ENCODE data around the gene VSIG4. TPM values are rescaled to one million over a fixed set of nuclear protein-coding genes. Genes with fewer than 3 reads are reported as not detected.

Gene VSIG4
- total and polyA plus RNA-seq, 10 of the 15 experiments (the other 5 are each of a cell fraction or from before 2014, with no cell fraction given) = 0.05 to 0.36 TPM; not detected in 8

GRCh38 chrX:66001596-66001995 lies 38.3 kb downstream of the VSIG4 start (continued):
- TF ChIP-seq BCL11A (IDR thresholded peaks at IDR 0.05; ENCODE audit: low read depth, low read length) (no peak), HDAC6 (IDR thresholded peaks at IDR 0.05; ENCODE audit: unreplicated experiment) (no peak), CEBPZ (IDR thresholded peaks at IDR 0.05; ENCODE audit: low read depth, low read length) (no peak), MTA3 (IDR thresholded peaks at IDR 0.05; ENCODE audit: borderline replicate concordance, low read length) (no peak), EP300 (IDR thresholded peaks at IDR 0.05; ENCODE audit: borderline replicate concordance in 1 of 2, control insufficient read depth in 1 of 2, low read depth in 2 of 2, low read length in 2 of 2) (no peak), KLF5 (IDR thresholded peaks at IDR 0.05; ENCODE audit: partially characterized antibody) (no peak), NFIC (IDR thresholded peaks at IDR 0.05; ENCODE audit: low read depth, low read length) (no peak)

- intact Hi-C loops (cut with micrococcal nuclease; ENCODE audit: unreplicated experiment) (no loop called here), in situ Hi-C loops (cut with MboI) (loop anchor here (10.0 to 25.0 kb wide), 2 partner anchors 404 to 1788 kb away; partner anchors contain the start of gene AMER1)
- TF ChIP-seq POLR2A (IDR thresholded peaks at IDR 0.05; ENCODE audit: low read depth, low read length) (no peak), IKZF1 (conservative IDR thresholded peaks at IDR 0.05) (no peak), STAT1 (conservative IDR thresholded peaks at IDR 0.05) (no peak), SIN3A (IDR thresholded peaks at IDR 0.05; ENCODE audit: low read depth, low read length) (no peak), POLR2AphosphoS5 (IDR thresholded peaks at IDR 0.05; ENCODE audit: low read length) (no peak), TAF1 (IDR thresholded peaks at IDR 0.05; ENCODE audit: borderline replicate concordance, low read depth, low read length) (no peak), KLF5 (IDR thresholded peaks at IDR 0.05; ENCODE audit: partially characterized antibody) (no peak)
- TF ChIP-seq, protein P1, sequence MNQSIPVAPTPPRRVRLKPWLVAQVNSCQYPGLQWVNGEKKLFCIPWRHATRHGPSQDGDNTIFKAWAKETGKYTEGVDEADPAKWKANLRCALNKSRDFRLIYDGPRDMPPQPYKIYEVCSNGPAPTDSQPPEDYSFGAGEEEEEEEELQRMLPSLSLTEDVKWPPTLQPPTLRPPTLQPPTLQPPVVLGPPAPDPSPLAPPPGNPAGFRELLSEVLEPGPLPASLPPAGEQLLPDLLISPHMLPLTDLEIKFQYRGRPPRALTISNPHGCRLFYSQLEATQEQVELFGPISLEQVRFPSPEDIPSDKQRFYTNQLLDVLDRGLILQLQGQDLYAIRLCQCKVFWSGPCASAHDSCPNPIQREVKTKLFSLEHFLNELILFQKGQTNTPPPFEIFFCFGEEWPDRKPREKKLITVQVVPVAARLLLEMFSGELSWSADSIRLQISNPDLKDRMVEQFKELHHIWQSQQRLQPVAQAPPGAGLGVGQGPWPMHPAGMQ (IDR thresholded peaks at IDR 0.05; ENCODE audit: borderline replicate concordance) = no peak
- peaks cover 11% of the 10 kb centered on the region for H3K4me1 ChIP-seq (ENCODE audit: control insufficient read depth, insufficient read depth, low read length)
- no peaks in the 10 kb centered on the region for H3K27me3 ChIP-seq (replicated peaks in 1 of 2; ENCODE audit: control insufficient read depth in 2 of 2, insufficient read depth in 2 of 2, low read length in 1 of 2)
- no peak overlapping the region for H3K9ac ChIP-seq (ENCODE audit: control insufficient read depth, insufficient read depth, low read length)
- POLR2A ChIA-PET = interaction anchor here (1.1 kb wide), 1 partner anchor 280 kb away, joined by 3 read pairs; no protein-coding TSS in a partner anchor
- H3K4me2 ChIP-seq (ENCODE audit: control insufficient read depth, insufficient read depth) = no peak overlapping the region; the same call in 1 of the 2 replicates
- H2AFZ ChIP-seq (ENCODE audit: control insufficient read depth, low read depth, low read length) = no peak overlapping the region
- no peak for FAIRE-seq
- H3K9me3 ChIP-seq (replicated peaks; ENCODE audit: control insufficient read depth, insufficient read depth, low read length) = no peaks in the 10 kb centered on the region; the same call in 2 of the 3 replicates
- 44% methylated on average over 3 of the region's 3 CpGs for WGBS (ENCODE audit: insufficient coverage, insufficient replicate concordance, low lambda C conversion rate, missing lambda C conversion rate)
- CTCF ChIA-PET = interaction anchor here (0.7 to 1.2 kb wide), 4 partner anchors 14 to 107 kb away, joined by 3 to 4 read pairs (median 3); no protein-coding TSS in a partner anchor
- H3K4me3 ChIP-seq = no peak overlapping the region
- RAD21 ChIA-PET (ENCODE audit: unreplicated experiment) = interaction anchor here (1.0 to 3.7 kb wide), 3 partner anchors 17 to 334 kb away, joined by 3 to 14 read pairs (median 4); partner anchors contain the start of gene MSN
- H3K79me2 ChIP-seq (ENCODE audit: control insufficient read depth, insufficient read depth, low read length) = no peaks in the 10 kb centered on the region
- SMC1A ChIA-PET (ENCODE audit: uncharacterized antibody, unreplicated experiment) = interaction anchor here (0.7 to 2.8 kb wide), 7 partner anchors 9 to 275 kb away, joined by 3 to 12 read pairs (median 3); no protein-coding TSS in a partner anchor
- BruUV-seq (replicated peaks) = no TSS peak
- DNase-seq (ENCODE audit: low read depth, low spot score) = no peak
- no peaks in the 10 kb centered on the region for H4K20me1 ChIP-seq (ENCODE audit: control insufficient read depth, insufficient read depth)
- ATAC-seq = 0 out of 3 replicates have a peak, but pooled peaks have one; percentile 20
- H3K27ac ChIP-seq (ENCODE audit: control insufficient read depth, insufficient read depth) = no peak overlapping the region
- no peaks in the 10 kb centered on the region for H3K36me3 ChIP-seq (ENCODE audit: control insufficient read depth in 2 of 2, insufficient read depth in 2 of 2, low read length in 1 of 2)
These were observed 39.1 kb downstream of the VSIG4 start for GRCh38 chrX:66000628-66001272.

All from GM12878 (cell line).